IMR-90 (cell line): ENCODE data around the gene MSN. TPM values are rescaled to one million over a fixed set of nuclear protein-coding genes. Genes with fewer than 3 reads are reported as not detected.
A peak's percentile ranks its signal among the peaks of the same experiment; 100 is the strongest.

Experiments
- ATAC-seq: fragments of 200-7000 bp; cut with Tn5 transposase; 2 replicates; pipeline ENCODE4 v1.9.1; 2020; ENCODE audit warnings: low read depth, mild to moderate bottlenecking, moderate library complexity
- BruUV-seq: library from RNA; stranded (reverse); fragments of 400-500 nt; replicated peaks from 2 replicates; lab custom pipeline; 2021; lab: Mats Ljungman, UMichigan
- CTCF ChIA-PET: fragments of 300-600 bp; formaldehyde crosslinking; extraction: SDS; loops from one replicate; lab custom pipeline; 2021; ENCODE audit warnings: antibody characterized with exemption; lab: Yijun Ruan, JAX
- POLR2A ChIA-PET: fragments of 300-600 bp; sonication (Branson Sonifier 250); formaldehyde crosslinking; loops from one replicate; lab custom pipeline; 2022; ENCODE audit warnings: antibody characterized with exemption; ENCODE audit not compliant: unreplicated experiment; lab: Charles Lee
- DNase-seq: peaks from one replicate; pipeline ENCODE4 v3.0.0; 2013
- H2AFZ ChIP-seq: replicated peaks from 2 replicates; pipeline ENCODE3; 2013; ENCODE audit warnings: low read length, mild to moderate bottlenecking; ENCODE audit not compliant: poor library complexity
- H2AK5ac ChIP-seq: 2 replicates; pipeline ENCODE4 v1.6.1; 2013; ENCODE audit warnings: low read depth, low read length, inconsistent platforms
- H2AK9ac ChIP-seq: replicated peaks from 2 replicates; pipeline ENCODE3; 2013; ENCODE audit warnings: mild to moderate bottlenecking, low read depth, low read length, moderate library complexity; ENCODE audit not compliant: poor library complexity
- H2BK120ac ChIP-seq: 2 replicates; pipeline ENCODE4 v1.6.1; 2013; ENCODE audit warnings: low read depth, low read length, inconsistent platforms
- H2BK15ac ChIP-seq: 3 replicates; pipeline ENCODE4 v1.6.1; 2013; ENCODE audit warnings: low read depth, low read length, inconsistent platforms
- H2BK20ac ChIP-seq: 2 replicates; pipeline ENCODE4 v1.6.1; 2013; ENCODE audit warnings: low read depth, mild to moderate bottlenecking, inconsistent platforms, low read length, moderate library complexity
- H2BK5ac ChIP-seq: 2 replicates; pipeline ENCODE4 v1.6.1; 2013; ENCODE audit warnings: mild to moderate bottlenecking, low read depth, low read length, inconsistent platforms; ENCODE audit not compliant: poor library complexity, severe bottlenecking
- H3K14ac ChIP-seq: replicated peaks from 2 replicates; pipeline ENCODE4 v1.6.1; 2013; ENCODE audit warnings: low read depth, low read length, inconsistent platforms
- H3K18ac ChIP-seq: 2 replicates; pipeline ENCODE4 v1.6.1; 2013; ENCODE audit warnings: low read depth, low read length, control low read depth
- H3K23ac ChIP-seq: 2 replicates; pipeline ENCODE4 v1.6.1; 2013; ENCODE audit warnings: low read depth, low read length, inconsistent platforms
- H3K27ac ChIP-seq: 2 replicates; pipeline ENCODE4 v1.5.1; 2013; ENCODE audit warnings: mild to moderate bottlenecking, control low read depth, low read length; ENCODE audit not compliant: insufficient read depth
- H3K27me3 ChIP-seq: 2 replicates; pipeline ENCODE4 v1.6.1; 2013; ENCODE audit warnings: low read length; ENCODE audit not compliant: control insufficient read depth, insufficient read depth
- H3K36me3 ChIP-seq: 2 replicates; pipeline ENCODE4 v1.6.1; 2013; ENCODE audit warnings: low read length, mixed read lengths; ENCODE audit not compliant: control insufficient read depth, insufficient read depth
- H3K4ac ChIP-seq: 2 replicates; pipeline ENCODE4 v1.6.1; 2013; ENCODE audit warnings: low read depth, low read length, inconsistent platforms
- H3K4me1 ChIP-seq: 2 replicates; pipeline ENCODE4 v1.6.1; 2013; ENCODE audit warnings: low read length, mixed read lengths; ENCODE audit not compliant: control insufficient read depth, insufficient read depth
- H3K4me2 ChIP-seq: 2 replicates; pipeline ENCODE4 v1.6.1; 2013; ENCODE audit warnings: low read depth, mild to moderate bottlenecking, control low read depth, low read length, moderate library complexity
- H3K4me3 ChIP-seq: 2 replicates; pipeline ENCODE4 v1.5.1; 2013; ENCODE audit warnings: low read depth, mild to moderate bottlenecking, control low read depth, low read length, moderate library complexity; ENCODE audit not compliant: insufficient read depth
- H3K56ac ChIP-seq: 2 replicates; pipeline ENCODE4 v1.6.1; 2013; ENCODE audit warnings: low read length, inconsistent platforms; ENCODE audit not compliant: insufficient read depth; ENCODE audit errors: extremely low read depth
- H3K79me1 ChIP-seq, 2 experiments: 2 replicates each; pipeline ENCODE4 v1.6.1; 2013; ENCODE audit warnings: low read length in 2 of 2, inconsistent platforms in 1 of 2, low read depth in 1 of 2
- H3K9ac ChIP-seq: 2 replicates; pipeline ENCODE4 v1.6.1; 2013; ENCODE audit warnings: low read depth, low read length, control low read depth
- H3K9me1 ChIP-seq: 2 replicates; pipeline ENCODE4 v1.6.1; 2013; ENCODE audit warnings: low read length, inconsistent platforms; ENCODE audit not compliant: insufficient read depth
- H3K9me3 ChIP-seq: 2 replicates; pipeline ENCODE4 v1.6.1; 2013; ENCODE audit warnings: low read length; ENCODE audit not compliant: control insufficient read depth, insufficient read depth
- H4K20me1 ChIP-seq: 2 replicates; pipeline ENCODE4 v1.6.1; 2013; ENCODE audit warnings: low read length, inconsistent platforms; ENCODE audit not compliant: insufficient read depth
- H4K5ac ChIP-seq: 2 replicates; pipeline ENCODE4 v1.6.1; 2013; ENCODE audit warnings: mild to moderate bottlenecking, low read depth, low read length, control low read depth
- H4K8ac ChIP-seq, 2 experiments: 2 replicates each; pipeline ENCODE4 v1.6.1; 2013; ENCODE audit warnings: low read depth in 2 of 2, low read length in 2 of 2, control low read depth in 1 of 2, inconsistent platforms in 1 of 2
- H4K91ac ChIP-seq: 2 replicates; pipeline ENCODE4 v1.6.1; 2013; ENCODE audit warnings: low read depth, low read length, inconsistent platforms; ENCODE audit not compliant: insufficient read depth
- BHLHE40 ChIP-seq: fragments of 150-350 bp; IDR thresholded peaks from 2 replicates; pipeline ENCODE4 v1.6.1; 2016; ENCODE audit warnings: mild to moderate bottlenecking, low read depth, low read length
- CEBPB ChIP-seq: IDR thresholded peaks from 2 replicates; pipeline ENCODE4 v1.6.1; 2012; ENCODE audit warnings: low read depth, low read length, improper control_type of control experiment
- CHD1 ChIP-seq: IDR thresholded peaks from 2 replicates; pipeline ENCODE4 v1.6.1; 2012; ENCODE audit warnings: low read depth, low read length, improper control_type of control experiment
- FOS ChIP-seq: fragments of 150-350 bp; IDR thresholded peaks from 2 replicates; pipeline ENCODE4 v1.6.1; 2016; ENCODE audit warnings: low read depth, low read length
- MXI1 ChIP-seq: IDR thresholded peaks from 2 replicates; pipeline ENCODE4 v1.6.1; 2012; ENCODE audit warnings: low read depth, mild to moderate bottlenecking, low read length, moderate library complexity, borderline replicate concordance
- NFE2L2 ChIP-seq: fragments of 150-350 bp; IDR thresholded peaks from 2 replicates; pipeline ENCODE4 v1.6.1; 2016; ENCODE audit warnings: low read depth, mild to moderate bottlenecking, low read length
- RCOR1 ChIP-seq: IDR thresholded peaks from 2 replicates; pipeline ENCODE4 v1.6.1; 2012; ENCODE audit warnings: mild to moderate bottlenecking, low read length, improper control_type of control experiment; ENCODE audit not compliant: insufficient replicate concordance
- RFX5 ChIP-seq: IDR thresholded peaks from 2 replicates; pipeline ENCODE4 v1.8.0; 2012; ENCODE audit warnings: low read depth, mild to moderate bottlenecking, low read length, moderate library complexity
- WGBS, 2 experiments: methylation state at CpG; one replicate each; pipeline versions ENCODE4 v1.1.5 to v1.1.7; 2013; ENCODE audit warnings: missing lambda C conversion rate in 2 of 2; ENCODE audit not compliant: insufficient read length in 1 of 2; ENCODE audit errors: extremely low coverage in 2 of 2; 5-methylcytosine and 5-hydroxymethylcytosine counted together
- dilution Hi-C: fragments of 300-500 bp; cut with HindIII; formaldehyde crosslinking; loops from one replicate; pipeline ENCODE4 v1.14.3; 2018; ENCODE audit warnings: low sequenced_read_pairs; ENCODE audit not compliant: unreplicated experiment
- in situ Hi-C: fragments of 300-500 bp; cut with MboI; formaldehyde crosslinking; loops from 3 replicates; pipeline ENCODE4 v1.14.3; 2019; ENCODE audit warnings: low sequenced_read_pairs, inconsistent platforms, mixed read lengths
- intact Hi-C: fragments of 100-400 bp; cut with micrococcal nuclease; formaldehyde crosslinking; loops from 2 replicates; pipeline ENCODE4 v1.10.0; 2022
- polyA plus RNA-seq, 3 experiments: library from polyadenylated mRNA; depleted of rRNA; stranded (reverse); fragments of >200 nt; gene quantifications; 2 replicates each; pipeline ENCODE4 v1.2.3, GENCODE V29; 2012; ENCODE audit warnings: low replicate concordance in 1 of 3
- total RNA-seq: library from RNA; depleted of rRNA; stranded (reverse); fragments of >200 nt; gene quantifications from 2 replicates; pipeline ENCODE4 v1.2.3, GENCODE V29; 2012

Gene MSN
- total and polyA plus RNA-seq, 2 of the 4 experiments (the other 2 are of a cell fraction) = 422 to 619 TPM

DNA sequence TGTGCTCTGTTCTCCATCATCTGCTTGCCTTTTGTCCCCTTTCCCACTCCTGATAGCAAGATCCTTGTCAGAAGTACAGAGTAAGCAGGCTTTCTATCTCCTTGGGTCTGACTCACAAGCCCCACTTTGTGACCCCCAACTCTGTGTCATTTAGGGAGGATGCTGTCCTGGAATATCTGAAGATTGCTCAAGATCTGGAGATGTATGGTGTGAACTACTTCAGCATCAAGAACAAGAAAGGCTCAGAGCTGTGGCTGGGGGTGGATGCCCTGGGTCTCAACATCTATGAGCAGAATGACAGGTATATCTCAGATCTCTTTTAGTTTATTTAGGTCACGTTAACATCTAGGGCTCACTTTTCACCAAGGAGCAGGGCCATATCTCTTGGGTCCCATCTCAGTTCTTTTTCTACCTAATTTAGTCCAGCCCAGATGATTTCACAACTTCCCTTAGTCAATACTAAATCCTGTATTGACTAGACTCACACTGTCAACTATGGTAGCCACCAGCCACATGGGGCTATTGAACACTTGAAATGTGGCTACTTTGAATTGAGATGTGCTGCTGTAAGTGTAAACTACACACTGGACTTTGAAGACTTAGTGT lies 64.3 kb downstream of the MSN start:
- DNase-seq = no peak
- H4K20me1 ChIP-seq = peaks cover 34% of the 10 kb centered on the region
- no peak overlapping the region for H2AFZ ChIP-seq
- no peak overlapping the region for H3K56ac ChIP-seq
- dilution Hi-C loops = no loop called here
- H3K4me1 ChIP-seq = peaks cover 2% of the 10 kb centered on the region; the same call in 1 of the 2 replicates
- peaks cover 53% of the 10 kb centered on the region for H3K36me3 ChIP-seq
- H3K27ac ChIP-seq = no peak overlapping the region
- WGBS, 2 experiments = 100% methylated on average over 1 of the region's 1 CpG; no CpG with 5 or more reads in 1 of the 2 experiments
- no peak overlapping the region for H2BK5ac ChIP-seq
- H2BK20ac ChIP-seq = no peak overlapping the region
- no peak overlapping the region for H3K23ac ChIP-seq
- no peak overlapping the region for H4K8ac ChIP-seq
- H2AK9ac ChIP-seq = no peak overlapping the region
- POLR2A ChIA-PET = no interaction called here
- H4K91ac ChIP-seq = no peak overlapping the region
- no TSS peak for BruUV-seq
- no peak overlapping the region for H3K9ac ChIP-seq
- intact Hi-C loops = no loop called here
- TF ChIP-seq CHD1 (no peak), NFE2L2 (no peak), RCOR1 (no peak), CEBPB (0 out of 2 replicates have a peak, but pooled peaks have one; percentile 1), MXI1 (no peak), FOS (no peak), RFX5 (no peak), BHLHE40 (no peak)
- H3K27me3 ChIP-seq = no peaks in the 10 kb centered on the region
- H4K5ac ChIP-seq = no peak overlapping the region
- peaks cover 10% of the 10 kb centered on the region; the same call in 1 of the 2 replicates for H3K9me1 ChIP-seq
- no peak overlapping the region for H3K4ac ChIP-seq
- no peak overlapping the region for H3K18ac ChIP-seq
- CTCF ChIA-PET = no interaction called here
- no peaks in the 10 kb centered on the region for H3K9me3 ChIP-seq
- no peak for ATAC-seq
- H2BK120ac ChIP-seq = no peak overlapping the region
- H3K4me3 ChIP-seq = no peak overlapping the region
- H3K14ac ChIP-seq = no peak overlapping the region
- peaks cover 16 to 37% of the 10 kb centered on the region in 2 experiments for H3K79me1 ChIP-seq
- no peak overlapping the region for H2BK15ac ChIP-seq
- H3K4me2 ChIP-seq = no peak overlapping the region
- H2AK5ac ChIP-seq = no peak overlapping the region
- in situ Hi-C loops = no loop called here
